Trophoblast cell (in vitro differentiated cells and primary cell): Measurements from ENCODE around the gene DTD1.

Experiments used
- DNase-seq, 2 donors: peaks; one replicate each; pipeline ENCODE4 v3.0.0-alpha.2; 2016
- H2AFZ ChIP-seq: 2 replicates; pipeline ENCODE4 v1.6.1; 2013; ENCODE audit warnings: low read length, moderate library complexity, mild to moderate bottlenecking; ENCODE audit not compliant: insufficient read depth, poor library complexity
- H2AK5ac ChIP-seq: 2 replicates; pipeline ENCODE4 v1.6.1; 2013; ENCODE audit warnings: mild to moderate bottlenecking, low read length
- H2BK120ac ChIP-seq: 2 replicates; pipeline ENCODE4 v1.6.1; 2013; ENCODE audit warnings: low read length, mild to moderate bottlenecking, moderate library complexity; ENCODE audit not compliant: insufficient read depth, poor library complexity
- H2BK12ac ChIP-seq: 2 replicates; pipeline ENCODE4 v1.6.1; 2013; ENCODE audit warnings: mild to moderate bottlenecking, low read length, moderate library complexity
- H2BK5ac ChIP-seq: 2 replicates; pipeline ENCODE4 v1.6.1; 2013; ENCODE audit warnings: low read length, low read depth, moderate library complexity, mild to moderate bottlenecking; ENCODE audit not compliant: poor library complexity
- H3K14ac ChIP-seq: 2 replicates; pipeline ENCODE4 v1.6.1; 2013; ENCODE audit warnings: mild to moderate bottlenecking, low read length
- H3K18ac ChIP-seq: 2 replicates; pipeline ENCODE4 v1.6.1; 2013; ENCODE audit warnings: mild to moderate bottlenecking, low read length
- H3K23ac ChIP-seq: 2 replicates; pipeline ENCODE4 v1.6.1; 2013; ENCODE audit warnings: low read length
- H3K27ac ChIP-seq: 2 replicates; pipeline ENCODE4 v1.5.1; 2013; ENCODE audit warnings: low read depth, mild to moderate bottlenecking, inconsistent platforms, low read length, moderate library complexity
- H3K27me3 ChIP-seq: 2 replicates; pipeline ENCODE4 v1.6.1; 2013; ENCODE audit warnings: inconsistent platforms, mild to moderate bottlenecking, low read length, moderate library complexity; ENCODE audit not compliant: insufficient read depth
- H3K36me3 ChIP-seq, 2 experiments: 1 replicate in 1 of 2; 2 replicates in 1 of 2; pipeline ENCODE4 v1.6.1; 2013; ENCODE audit warnings: low read length in 2 of 2, mild to moderate bottlenecking in 2 of 2, moderate library complexity in 1 of 2; ENCODE audit not compliant: insufficient read depth in 2 of 2, control insufficient read depth in 1 of 2
- H3K4ac ChIP-seq: 2 replicates; pipeline ENCODE4 v1.6.1; 2013; ENCODE audit warnings: low read depth, mild to moderate bottlenecking, low read length, moderate library complexity
- H3K4me1 ChIP-seq, 2 experiments: 1 replicate in 1 of 2; 2 replicates in 1 of 2; pipeline ENCODE4 v1.6.1; 2013; ENCODE audit warnings: low read length in 2 of 2, mild to moderate bottlenecking in 2 of 2, moderate library complexity in 1 of 2; ENCODE audit not compliant: insufficient read depth in 2 of 2, control insufficient read depth in 1 of 2
- H3K4me2 ChIP-seq: 2 replicates; pipeline ENCODE4 v1.6.1; 2013; ENCODE audit warnings: inconsistent platforms, mild to moderate bottlenecking, low read length, moderate library complexity
- H3K4me3 ChIP-seq: 2 replicates; pipeline ENCODE4 v1.5.1; 2013; ENCODE audit warnings: mild to moderate bottlenecking, low read depth, low read length, inconsistent platforms
- H3K79me1 ChIP-seq: one replicate; pipeline ENCODE4 v1.6.1; 2013; ENCODE audit warnings: low read length
- H3K79me2 ChIP-seq: 2 replicates; pipeline ENCODE4 v1.6.1; 2013; ENCODE audit warnings: low read length, mild to moderate bottlenecking; ENCODE audit not compliant: control insufficient read depth, insufficient read depth, poor library complexity
- H3K9ac ChIP-seq: 2 replicates; pipeline ENCODE4 v1.6.1; 2013; ENCODE audit warnings: mild to moderate bottlenecking, low read length
- H3K9me3 ChIP-seq: 2 replicates; pipeline ENCODE4 v1.6.1; 2013; ENCODE audit warnings: low read depth, mild to moderate bottlenecking, control low read depth, inconsistent platforms, low read length; ENCODE audit not compliant: insufficient read depth
- H4K12ac ChIP-seq: 2 replicates; pipeline ENCODE4 v1.6.1; 2013; ENCODE audit warnings: low read depth, mild to moderate bottlenecking, low read length, moderate library complexity
- H4K8ac ChIP-seq: 2 replicates; pipeline ENCODE4 v1.6.1; 2013; ENCODE audit warnings: low read depth, mild to moderate bottlenecking, low read length, moderate library complexity
- H4K91ac ChIP-seq: one replicate; pipeline ENCODE4 v1.6.1; 2013; ENCODE audit warnings: low read depth, mild to moderate bottlenecking, low read length, moderate library complexity
- WGBS: extraction: QIAGEN DNeasy Blood & Tissue Kit; methylation state at CpG from one replicate; pipeline ENCODE4 v1.1.7; 2013; ENCODE audit warnings: missing lambda C conversion rate; ENCODE audit not compliant: insufficient read length, insufficient coverage; ENCODE audit errors: extremely low coverage; 5-methylcytosine and 5-hydroxymethylcytosine counted together

Gene DTD1

GRCh38 chr20:18613553-18613952 is 25.7 kb downstream of the DTD1 start:
- no peak overlapping the region for H3K14ac ChIP-seq
- H3K18ac ChIP-seq: no peak overlapping the region
- H4K8ac ChIP-seq: no peak overlapping the region
- H3K27ac ChIP-seq: no peak overlapping the region
- no peaks in the 10 kb centered on the region for H3K9me3 ChIP-seq
- no peak for DNase-seq
- H4K12ac ChIP-seq: no peak overlapping the region
- H4K91ac ChIP-seq: no peak overlapping the region
- H3K4me1 ChIP-seq: no peaks in the 10 kb centered on the region
- no peak overlapping the region for H2BK12ac ChIP-seq
- no peak overlapping the region for H3K4me2 ChIP-seq
- no peaks in the 10 kb centered on the region for H3K79me2 ChIP-seq
- no CpG with 5 or more reads among the region's 2 CpGs for WGBS
- H3K9ac ChIP-seq: no peak overlapping the region
- H2AFZ ChIP-seq: no peak overlapping the region
- H2BK120ac ChIP-seq: no peak overlapping the region
- no peak overlapping the region for H2BK5ac ChIP-seq
- H2AK5ac ChIP-seq: no peak overlapping the region
- H3K27me3 ChIP-seq: no peaks in the 10 kb centered on the region
- no peak overlapping the region for H3K23ac ChIP-seq
- H3K4ac ChIP-seq: no peak overlapping the region
- no peaks in the 10 kb centered on the region for H3K79me1 ChIP-seq
- no peaks in the 10 kb centered on the region for H3K36me3 ChIP-seq
- H3K4me3 ChIP-seq: no peak overlapping the region

DNA sequence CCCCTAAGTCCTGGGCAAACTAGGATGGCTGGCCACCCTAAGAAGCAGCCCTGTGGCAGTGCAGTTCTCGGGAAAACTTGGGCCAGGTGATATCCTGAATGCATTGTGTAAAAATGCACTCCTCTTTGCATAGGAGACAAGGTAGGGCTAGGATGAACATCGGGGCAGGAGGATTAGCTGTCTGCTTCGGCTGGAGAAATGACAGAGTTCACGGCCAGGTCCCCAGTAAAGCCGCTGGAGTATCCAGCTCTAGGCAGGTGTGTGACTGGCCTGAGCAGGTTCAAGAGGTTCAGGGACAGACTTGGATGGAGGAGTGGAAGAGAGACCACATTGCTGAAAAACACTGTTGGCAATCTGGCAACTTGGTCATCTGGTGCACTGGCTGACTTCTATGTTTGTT is 26.4 kb downstream of the DTD1 start:
- Histone ChIP-seq H4K8ac (no peak overlapping the region), H2BK12ac (no peak overlapping the region), H4K91ac (no peak overlapping the region), H3K9me3 (no peaks in the 10 kb centered on the region), H3K27me3 (no peaks in the 10 kb centered on the region), H3K4me1 (no peaks in the 10 kb centered on the region), H3K23ac (no peak overlapping the region), H4K12ac (no peak overlapping the region), H3K79me2 (no peaks in the 10 kb centered on the region), H2BK5ac (no peak overlapping the region), H2AK5ac (no peak overlapping the region), H3K14ac (no peak overlapping the region), H3K4me2 (no peak overlapping the region), H3K4ac (no peak overlapping the region), H2BK120ac (no peak overlapping the region), H3K4me3 (no peak overlapping the region), H3K18ac (no peak overlapping the region), H2AFZ (no peak overlapping the region), H3K27ac (no peak overlapping the region), H3K79me1 (no peaks in the 10 kb centered on the region), H3K36me3 (no peaks in the 10 kb centered on the region), H3K9ac (no peak overlapping the region)
- WGBS: no CpG with 5 or more reads among the region's 5 CpGs
- no peak for DNase-seq

- DNase-seq: no peak
- Histone ChIP-seq H3K27me3 (no peaks in the 10 kb centered on the region), H3K27ac (no peak overlapping the region), H4K12ac (no peak overlapping the region), H3K36me3 (no peaks in the 10 kb centered on the region), H3K4me2 (no peak overlapping the region), H3K23ac (no peak overlapping the region), H3K79me1 (no peaks in the 10 kb centered on the region), H4K91ac (no peak overlapping the region), H2AK5ac (no peak overlapping the region), H3K4me1 (no peaks in the 10 kb centered on the region), H3K18ac (no peak overlapping the region), H3K4me3 (no peak overlapping the region), H3K9ac (no peak overlapping the region), H3K79me2 (no peaks in the 10 kb centered on the region), H2BK120ac (no peak overlapping the region), H3K14ac (no peak overlapping the region), H4K8ac (no peak overlapping the region), H3K9me3 (no peaks in the 10 kb centered on the region), H2BK5ac (no peak overlapping the region), H2BK12ac (no peak overlapping the region), H3K4ac (no peak overlapping the region), H2AFZ (no peak overlapping the region)
- no CpG with 5 or more reads among the region's 5 CpGs for WGBS
Observed at GRCh38 chr20:18615020-18615650, 27.3 kb downstream of the DTD1 start.

DNA sequence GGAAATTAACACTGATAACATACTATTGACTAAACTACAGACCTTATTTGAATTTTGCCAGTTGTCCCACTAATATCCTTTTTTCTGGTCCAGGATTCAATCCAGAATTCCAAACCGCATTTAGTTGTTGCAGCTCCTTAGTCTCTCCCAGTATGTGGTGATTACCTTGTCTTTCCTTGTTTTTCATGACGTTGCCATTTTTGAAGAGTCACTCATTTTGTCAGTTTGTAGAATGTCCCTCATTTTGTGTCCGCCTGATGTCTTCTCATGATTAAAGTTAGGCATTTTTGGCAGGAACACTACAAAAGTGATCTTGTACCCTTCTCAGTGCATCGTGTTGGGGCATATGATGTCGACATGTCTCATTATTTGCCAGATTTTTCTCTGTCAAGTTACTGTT is 33.1 kb downstream of the DTD1 start:
- Histone ChIP-seq H3K36me3 (no peaks in the 10 kb centered on the region), H3K4me1 (no peaks in the 10 kb centered on the region), H3K4me2 (no peak overlapping the region), H2BK120ac (no peak overlapping the region), H3K9ac (no peak overlapping the region), H3K4me3 (no peak overlapping the region), H3K27me3 (no peaks in the 10 kb centered on the region), H2AFZ (no peak overlapping the region), H3K18ac (no peak overlapping the region), H3K9me3 (no peaks in the 10 kb centered on the region), H3K79me2 (no peaks in the 10 kb centered on the region), H2BK12ac (no peak overlapping the region), H3K27ac (no peak overlapping the region), H2AK5ac (no peak overlapping the region), H3K4ac (no peak overlapping the region), H2BK5ac (no peak overlapping the region), H4K91ac (no peak overlapping the region), H4K8ac (no peak overlapping the region), H3K23ac (no peak overlapping the region), H3K79me1 (no peaks in the 10 kb centered on the region), H4K12ac (no peak overlapping the region), H3K14ac (no peak overlapping the region)
- no CpG with 5 or more reads among the region's 5 CpGs for WGBS
- no peak for DNase-seq
